GM12878 (cell line): Measurements from ENCODE around the gene ZGLP1. TPM values are rescaled to one million over a fixed set of nuclear protein-coding genes. Genes with fewer than 3 reads are reported as not detected.

Experiments
- ATAC-seq: fragments of 200-7000 bp; cut with Tn5 transposase; 3 replicates; pipeline ENCODE4 v1.9.1; 2020; ENCODE audit warnings: mild to moderate bottlenecking, moderate library complexity
- BruUV-seq: library from RNA; stranded (reverse); fragments of 400-500 nt; replicated peaks from 2 replicates; lab custom pipeline; 2021; lab: Mats Ljungman, UMichigan
- CTCF ChIA-PET: fragments of 300-600 bp; sonication (Branson Sonifier 250); formaldehyde crosslinking; extraction: SDS; loops from one replicate; lab custom pipeline; 2021; ENCODE audit warnings: inconsistent platforms; lab: Yijun Ruan, JAX
- POLR2A ChIA-PET: fragments of 350-600 bp; formaldehyde crosslinking; extraction: SDS; loops from one replicate; lab custom pipeline; 2021; ENCODE audit warnings: inconsistent platforms; lab: Charles Lee
- RAD21 ChIA-PET: fragments of 300-600 bp; sonication (Branson Sonifier 250); formaldehyde crosslinking; loops from one replicate; lab custom pipeline; 2023; ENCODE audit warnings: antibody characterized with exemption; ENCODE audit not compliant: unreplicated experiment; lab: Charles Lee
- SMC1A ChIA-PET: fragments of 300-600 bp; sonication (Branson Sonifier 250); formaldehyde crosslinking; loops from one replicate; lab custom pipeline; 2023; ENCODE audit not compliant: unreplicated experiment, uncharacterized antibody; lab: Charles Lee
- DNase-seq: peaks from one replicate; pipeline ENCODE4 v3.0.0-alpha.2; 2011; ENCODE audit warnings: low read depth, low spot score
- FAIRE-seq: peaks from 3 replicates; lab custom pipeline; 2011; peaks lifted over from hg19 to GRCh38; lab: Jason Lieb, UNC
- H2AFZ ChIP-seq: 2 replicates; pipeline ENCODE4 v1.6.0; 2011; ENCODE audit warnings: low read depth, low read length, control low read depth; ENCODE audit not compliant: control insufficient read depth
- H3K27ac ChIP-seq: 2 replicates; pipeline ENCODE4 v1.5.1; 2011; ENCODE audit warnings: control low read depth; ENCODE audit not compliant: control insufficient read depth, insufficient read depth
- H3K27me3 ChIP-seq, 2 experiments: replicated peaks in 1 of 2; 2 replicates each; pipeline versions ENCODE4 v1.6.0 to v1.6.1; 2011; ENCODE audit warnings: low read length in 1 of 2; ENCODE audit not compliant: control insufficient read depth in 2 of 2, insufficient read depth in 2 of 2
- H3K36me3 ChIP-seq, 2 experiments: 2 replicates each; pipeline ENCODE4 v1.5.1; 2011; ENCODE audit warnings: low read length in 1 of 2; ENCODE audit not compliant: control insufficient read depth in 2 of 2, insufficient read depth in 2 of 2
- H3K4me1 ChIP-seq: 2 replicates; pipeline ENCODE4 v1.6.1; 2011; ENCODE audit warnings: mild to moderate bottlenecking, low read length, moderate library complexity, mixed read lengths; ENCODE audit not compliant: control insufficient read depth, insufficient read depth
- H3K4me2 ChIP-seq: 2 replicates; pipeline ENCODE4 v1.6.0; 2011; ENCODE audit warnings: control low read depth; ENCODE audit not compliant: control insufficient read depth, insufficient read depth
- H3K4me3 ChIP-seq: fragments of 200-600 bp; sonication (generic); 2 replicates; pipeline ENCODE4 v1.5.1; 2016
- H3K79me2 ChIP-seq: 2 replicates; pipeline ENCODE4 v1.6.0; 2011; ENCODE audit warnings: low read length; ENCODE audit not compliant: control insufficient read depth, insufficient read depth
- H3K9ac ChIP-seq: 2 replicates; pipeline ENCODE4 v1.8.0; 2011; ENCODE audit warnings: low read length, control low read depth, mixed read lengths; ENCODE audit not compliant: control insufficient read depth, insufficient read depth
- H3K9me3 ChIP-seq: replicated peaks from 3 replicates; pipeline ENCODE4 v1.5.1; 2011; ENCODE audit warnings: mild to moderate bottlenecking, low read length; ENCODE audit not compliant: control insufficient read depth, insufficient read depth
- H4K20me1 ChIP-seq: 2 replicates; pipeline ENCODE4 v1.6.0; 2011; ENCODE audit not compliant: control insufficient read depth, insufficient read depth
- BHLHE40 ChIP-seq, 2 experiments: fragments of 450-650 bp in 1 of 2; IDR thresholded peaks; 2 replicates each; pipeline ENCODE4 v1.6.1; 2011 to 2017; ENCODE audit warnings: low read depth in 2 of 2, borderline replicate concordance in 1 of 2, improper control_type of control experiment in 1 of 2, low read length in 1 of 2, mild to moderate bottlenecking in 1 of 2
- CBX5 ChIP-seq: sonication (generic); IDR thresholded peaks from 2 replicates; pipeline ENCODE4 v1.6.1; 2016; ENCODE audit warnings: low read depth, moderate library complexity, mild to moderate bottlenecking, inconsistent platforms
- ETV6 ChIP-seq, 2 experiments: fragments of 450-650 bp in 1 of 2; IDR thresholded peaks in 1 of 2; conservative IDR thresholded peaks in 1 of 2; 2 replicates each; pipeline ENCODE4 v1.6.1; 2014; ENCODE audit warnings: antibody characterized with exemption in 1 of 2, borderline replicate concordance in 1 of 2, low read depth in 1 of 2, mild to moderate bottlenecking in 1 of 2, moderate library complexity in 1 of 2
- FOXM1 ChIP-seq: IDR thresholded peaks from 2 replicates; pipeline ENCODE4 v1.6.1; 2012; ENCODE audit warnings: low read depth, mild to moderate bottlenecking, inconsistent platforms, low read length, moderate library complexity
- GATAD2B ChIP-seq: fragments of 450-650 bp; conservative IDR thresholded peaks from 2 replicates; pipeline ENCODE4 v1.6.1; 2017; ENCODE audit warnings: low read depth, mild to moderate bottlenecking, moderate library complexity
- MYB ChIP-seq: fragments of 150-350 bp; IDR thresholded peaks from 2 replicates; pipeline ENCODE4 v1.6.1; 2014; ENCODE audit warnings: mild to moderate bottlenecking, low read depth, low read length, borderline replicate concordance
- NR2C1 ChIP-seq: fragments of 450-650 bp; IDR thresholded peaks from 2 replicates; pipeline ENCODE4 v1.6.1; 2017; ENCODE audit warnings: antibody characterized with exemption, mild to moderate bottlenecking, moderate library complexity
- NRF1 ChIP-seq: conservative IDR thresholded peaks from 2 replicates; pipeline ENCODE4 v1.6.1; 2011; ENCODE audit warnings: mild to moderate bottlenecking, low read depth, low read length, improper control_type of control experiment
- STAT3 ChIP-seq: IDR thresholded peaks from 2 replicates; pipeline ENCODE4 v1.6.1; 2011; ENCODE audit warnings: low read depth, low read length, improper control_type of control experiment
- TCF12 ChIP-seq: IDR thresholded peaks from 2 replicates; pipeline ENCODE4 v1.6.1; 2011; ENCODE audit warnings: low read depth, mild to moderate bottlenecking, low read length
- ZBED1 ChIP-seq: IDR thresholded peaks from 2 replicates; pipeline ENCODE4 v1.6.1; 2016; ENCODE audit warnings: borderline replicate concordance
- WGBS: methylation state at CpG from one replicate; pipeline ENCODE4 v1.1.6; 2016; ENCODE audit warnings: low lambda C conversion rate; ENCODE audit not compliant: insufficient replicate concordance, insufficient coverage; ENCODE audit errors: missing lambda C conversion rate; 5-methylcytosine and 5-hydroxymethylcytosine counted together
- in situ Hi-C: fragments of 300-500 bp; cut with MboI; formaldehyde crosslinking; loops from 9 replicates; pipeline ENCODE4 v1.14.3; 2018; ENCODE audit warnings: mixed read lengths
- intact Hi-C: fragments of 100-400 bp; cut with micrococcal nuclease; formaldehyde crosslinking; loops from one replicate; pipeline ENCODE4 v1.14.2; 2022; ENCODE audit not compliant: unreplicated experiment
- polyA plus RNA-seq, 11 experiments: library from polyadenylated mRNA; depleted of rRNA in 4 of 11; unstranded in 6 of 11; stranded (reverse) in 5 of 11; fragments of >200 nt; fragmentation: Nextera tagmentation in 4 of 11; fragmentation: Illumina TruSeq in 1 of 11; extraction: Ambion mirVana in 4 of 11; extraction: Trizol in 1 of 11; gene quantifications; 1 replicate in 1 of 11; 2 replicates in 10 of 11; pipeline versions ENCODE4 v1.2.1 to v1.2.3, GENCODE V29; 2011 to 2016; ENCODE audit warnings: inconsistent platforms in 2 of 11, missing spikeins in 2 of 11, low read depth in 1 of 11
- total RNA-seq, 4 experiments: library from RNA; depleted of rRNA in 3 of 4; stranded (reverse); fragments of >200 nt in 3 of 4; fragmentation: Illumina TruSeq in 1 of 4; extraction: Trizol in 1 of 4; gene quantifications; 2 replicates each; pipeline versions ENCODE4 v1.2.1 to v1.2.3, GENCODE V29; 2013 to 2021
- TF ChIP-seq, protein P1 (sequence below): fragments of 450-650 bp; IDR thresholded peaks from 2 replicates; pipeline ENCODE4 v1.6.1; 2017; ENCODE audit warnings: antibody characterized with exemption, mild to moderate bottlenecking, moderate library complexity
- TF ChIP-seq, protein P2 (sequence below): fragments of 450-650 bp; formaldehyde crosslinking; IDR thresholded peaks from 2 replicates; pipeline ENCODE4 v1.5.0; 2022; ENCODE audit warnings: mild to moderate bottlenecking, missing genetic modification characterization

ZGLP1 gene
- total and polyA plus RNA-seq, 10 of the 15 experiments (the other 5 are each of a cell fraction or from before 2014, with no cell fraction given): 0.29 to 5.6 (median 1.3) TPM

GRCh38 chr19:10271543-10272086 is 38.0 kb downstream of the ZGLP1 start (continued):
- TF ChIP-seq GATAD2B: peak; percentile 49; the same call in 1 of the 2 replicates
- 0 out of 2 replicates have a peak, but pooled peaks have one; percentile 30 for TF ChIP-seq NR2C1
- TF ChIP-seq ETV6 (conservative IDR thresholded peaks at IDR 0.05 in 1 of 2, IDR thresholded peaks at IDR 0.05 in 1 of 2; ENCODE audit: borderline replicate concordance in 1 of 2, low read depth in 1 of 2): peak in 1 of 2 experiments; percentile 57; a peak in 2 of 4 replicates

- peak within 1 kb of the TSS; percentile 89 for H3K9ac ChIP-seq
- peak within 1 kb of the TSS; percentile 92 for H3K4me3 ChIP-seq
- peaks cover 6 to 10% of the 10 kb centered on the region in 2 experiments; a peak in 3 of 4 replicates for H3K36me3 ChIP-seq
- H3K4me1 ChIP-seq: no peaks in the 10 kb centered on the region; the same call in 1 of the 2 replicates
- ChIA-PET CTCF (interaction anchor here (0.7 to 11.2 kb wide), 28 partner anchors 10 to 302 kb away, joined by 3 to 370 read pairs (median 4); partner anchors contain the start of genes CDC37, ICAM4, ICAM5 and TYK2), RAD21 (interaction anchor here (0.6 to 6.1 kb wide), 37 partner anchors 10 to 324 kb away, joined by 3 to 206 read pairs (median 6); partner anchors contain the start of genes CDC37, DNMT1, ICAM4 and ICAM5), POLR2A (interaction anchor here (0.5 to 4.7 kb wide), 27 partner anchors 9 to 345 kb away, joined by 3 to 108 read pairs (median 4); partner anchors contain the start of genes ANGPTL6, FDX2, ICAM4 and ICAM5), SMC1A (interaction anchor here (0.6 to 8.5 kb wide), 31 partner anchors 10 to 341 kb away, joined by 3 to 158 read pairs (median 5); partner anchors contain the start of genes FDX2, ICAM4, ICAM5 and MRPL4)
- H3K27ac ChIP-seq: peak within 1 kb of the TSS; percentile 98
- H2AFZ ChIP-seq: peak within 1 kb of the TSS; percentile 35
- H3K4me2 ChIP-seq: peak within 1 kb of the TSS; percentile 99
- no peaks in the 10 kb centered on the region for H3K9me3 ChIP-seq
- H3K27me3 ChIP-seq: no peaks in the 10 kb centered on the region
- BruUV-seq: TSS peak; percentile 98
- ATAC-seq (peak; percentile 78), DNase-seq (no peak), FAIRE-seq (peak; percentile 82)
- no peaks in the 10 kb centered on the region for H4K20me1 ChIP-seq
- WGBS: under 1% methylated on average over 48 of the region's 51 CpGs
- intact Hi-C loops: loop anchor here (2.0 to 5.0 kb wide), 2 partner anchors 61 to 110 kb away; partner anchors contain the start of genes RAVER1 and TYK2
- in situ Hi-C loops: no loop called here
- H3K79me2 ChIP-seq: peaks cover 52% of the 10 kb centered on the region
- TF ChIP-seq NRF1 (no peak), MYB (no peak), CBX5 (no peak), STAT3 (no peak), TCF12 (peak; percentile 80), ZBED1 (no peak; the same call in 1 of the 2 replicates), FOXM1 (no peak; the same call in 1 of the 2 replicates), BHLHE40 (IDR thresholded peaks at IDR 0.05; ENCODE audit: borderline replicate concordance in 1 of 2, low read depth in 2 of 2, low read length in 1 of 2) (peak; percentile 71 to 82)
- TF ChIP-seq, protein P1, sequence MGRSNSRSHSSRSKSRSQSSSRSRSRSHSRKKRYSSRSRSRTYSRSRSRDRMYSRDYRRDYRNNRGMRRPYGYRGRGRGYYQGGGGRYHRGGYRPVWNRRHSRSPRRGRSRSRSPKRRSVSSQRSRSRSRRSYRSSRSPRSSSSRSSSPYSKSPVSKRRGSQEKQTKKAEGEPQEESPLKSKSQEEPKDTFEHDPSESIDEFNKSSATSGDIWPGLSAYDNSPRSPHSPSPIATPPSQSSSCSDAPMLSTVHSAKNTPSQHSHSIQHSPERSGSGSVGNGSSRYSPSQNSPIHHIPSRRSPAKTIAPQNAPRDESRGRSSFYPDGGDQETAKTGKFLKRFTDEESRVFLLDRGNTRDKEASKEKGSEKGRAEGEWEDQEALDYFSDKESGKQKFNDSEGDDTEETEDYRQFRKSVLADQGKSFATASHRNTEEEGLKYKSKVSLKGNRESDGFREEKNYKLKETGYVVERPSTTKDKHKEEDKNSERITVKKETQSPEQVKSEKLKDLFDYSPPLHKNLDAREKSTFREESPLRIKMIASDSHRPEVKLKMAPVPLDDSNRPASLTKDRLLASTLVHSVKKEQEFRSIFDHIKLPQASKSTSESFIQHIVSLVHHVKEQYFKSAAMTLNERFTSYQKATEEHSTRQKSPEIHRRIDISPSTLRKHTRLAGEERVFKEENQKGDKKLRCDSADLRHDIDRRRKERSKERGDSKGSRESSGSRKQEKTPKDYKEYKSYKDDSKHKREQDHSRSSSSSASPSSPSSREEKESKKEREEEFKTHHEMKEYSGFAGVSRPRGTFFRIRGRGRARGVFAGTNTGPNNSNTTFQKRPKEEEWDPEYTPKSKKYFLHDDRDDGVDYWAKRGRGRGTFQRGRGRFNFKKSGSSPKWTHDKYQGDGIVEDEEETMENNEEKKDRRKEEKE: no peak
- TF ChIP-seq, protein P2, sequence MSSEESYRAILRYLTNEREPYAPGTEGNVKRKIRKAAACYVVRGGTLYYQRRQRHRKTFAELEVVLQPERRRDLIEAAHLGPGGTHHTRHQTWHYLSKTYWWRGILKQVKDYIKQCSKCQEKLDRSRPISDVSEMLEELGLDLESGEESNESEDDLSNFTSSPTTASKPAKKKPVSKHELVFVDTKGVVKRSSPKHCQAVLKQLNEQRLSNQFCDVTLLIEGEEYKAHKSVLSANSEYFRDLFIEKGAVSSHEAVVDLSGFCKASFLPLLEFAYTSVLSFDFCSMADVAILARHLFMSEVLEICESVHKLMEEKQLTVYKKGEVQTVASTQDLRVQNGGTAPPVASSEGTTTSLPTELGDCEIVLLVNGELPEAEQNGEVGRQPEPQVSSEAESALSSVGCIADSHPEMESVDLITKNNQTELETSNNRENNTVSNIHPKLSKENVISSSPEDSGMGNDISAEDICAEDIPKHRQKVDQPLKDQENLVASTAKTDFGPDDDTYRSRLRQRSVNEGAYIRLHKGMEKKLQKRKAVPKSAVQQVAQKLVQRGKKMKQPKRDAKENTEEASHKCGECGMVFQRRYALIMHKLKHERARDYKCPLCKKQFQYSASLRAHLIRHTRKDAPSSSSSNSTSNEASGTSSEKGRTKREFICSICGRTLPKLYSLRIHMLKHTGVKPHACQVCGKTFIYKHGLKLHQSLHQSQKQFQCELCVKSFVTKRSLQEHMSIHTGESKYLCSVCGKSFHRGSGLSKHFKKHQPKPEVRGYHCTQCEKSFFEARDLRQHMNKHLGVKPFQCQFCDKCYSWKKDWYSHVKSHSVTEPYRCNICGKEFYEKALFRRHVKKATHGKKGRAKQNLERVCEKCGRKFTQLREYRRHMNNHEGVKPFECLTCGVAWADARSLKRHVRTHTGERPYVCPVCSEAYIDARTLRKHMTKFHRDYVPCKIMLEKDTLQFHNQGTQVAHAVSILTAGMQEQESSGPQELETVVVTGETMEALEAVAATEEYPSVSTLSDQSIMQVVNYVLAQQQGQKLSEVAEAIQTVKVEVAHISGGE (CRISPR knock-in tag): no peak
Observed at GRCh38 chr19:10270616-10271394, 38.8 kb downstream of the ZGLP1 start, which contains the start of gene ICAM1. TSS of gene ICAM1 (plus strand) at chr19:10271120. CDS start at chr19:10271160, 40 bp downstream.
